ENCODE data around the gene INKA1. TPM values are rescaled to one million over a fixed set of nuclear protein-coding genes. Genes with fewer than 3 reads are reported as not detected.

INKA1 gene
- total and polyA plus RNA-seq, 2 of the 8 experiments (the other 6 are each of a cell fraction or from before 2014, with no cell fraction given) = 1.3 to 4.7 TPM

DNA sequence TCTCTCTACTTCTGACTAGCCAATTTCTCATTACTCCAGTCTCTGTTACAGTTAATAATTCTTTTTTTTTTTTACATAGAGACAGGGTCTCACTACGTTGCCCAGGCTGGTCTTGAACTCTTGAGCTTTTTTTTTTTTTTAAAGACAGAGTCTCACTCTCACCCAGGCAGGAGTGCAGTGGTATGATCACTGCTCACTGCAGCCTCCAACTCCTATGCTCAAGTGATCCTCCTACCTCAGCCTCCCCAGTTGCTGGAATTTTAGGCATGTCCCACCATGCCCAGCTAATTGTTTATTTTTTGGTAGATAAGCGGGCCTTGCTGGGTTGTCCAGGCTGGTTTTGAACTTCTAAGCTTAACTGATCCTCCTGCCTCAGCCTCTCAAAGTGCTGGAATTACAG, 30.4 kb upstream of the INKA1 start:
- Histone ChIP-seq H3K14ac (ENCODE audit: insufficient read length) (no peak overlapping the region), H3K56ac (replicated peaks; ENCODE audit: insufficient read length, low read depth, low read length) (no peak overlapping the region), H4K20me1 (replicated peaks in 1 of 2; ENCODE audit: control insufficient read depth in 1 of 2, insufficient read depth in 2 of 2, low read length in 2 of 2) (peaks cover 0 to 2% of the 10 kb centered on the region in 2 experiments), H2BK15ac (ENCODE audit: low read length) (no peak overlapping the region), H4K91ac (replicated peaks; ENCODE audit: insufficient read length, low read length) (no peak overlapping the region), H3K27ac (ENCODE audit: low read depth, low read length) (no peak overlapping the region), H2BK5ac (ENCODE audit: low read depth, low read length) (no peak overlapping the region), H3K4me2 (ENCODE audit: insufficient read depth in 1 of 2, low read depth in 2 of 2, low read length in 2 of 2) (no peak overlapping the region), H4K8ac (ENCODE audit: extremely low read depth, insufficient read depth, low read length) (no peak overlapping the region), H2BK120ac (replicated peaks; ENCODE audit: low read depth, low read length) (no peak overlapping the region), H4K5ac (ENCODE audit: insufficient read length, low read depth, low read length) (no peak overlapping the region), H3K4ac (replicated peaks; ENCODE audit: insufficient read length, low read depth, low read length) (no peak overlapping the region), H3K27me3 (replicated peaks in 1 of 4; ENCODE audit: control insufficient read depth in 3 of 4, extremely low read depth in 1 of 4, insufficient read depth in 3 of 4, low read length in 3 of 4) (no peaks in the 10 kb centered on the region), H3K79me1 (ENCODE audit: low read depth, low read length) (peaks cover 8% of the 10 kb centered on the region), H3K79me2 (ENCODE audit: control insufficient read depth in 1 of 2, insufficient read depth in 2 of 2, low read length in 2 of 2) (peaks cover 6 to 83% of the 10 kb centered on the region in 2 experiments; a peak in 2 of 4 replicates), H3K9me3 (ENCODE audit: insufficient read depth in 2 of 2, low read depth in 1 of 2, low read length in 1 of 2) (no peaks in the 10 kb centered on the region), H2BK12ac (ENCODE audit: low read depth, low read length) (no peak overlapping the region), H3K36me3 (ENCODE audit: control insufficient read depth in 2 of 4, insufficient read depth in 4 of 4, low read length in 3 of 4) (peaks cover 0 to 3% (median 0%) of the 10 kb centered on the region in 4 experiments; a peak in 2 of 8 replicates), H3K4me1 (replicated peaks in 1 of 4; ENCODE audit: control insufficient read depth in 3 of 4, insufficient read depth in 4 of 4, low read length in 3 of 4) (no peaks in the 10 kb centered on the region), H3K18ac (ENCODE audit: extremely low read depth, low read length) (no peak overlapping the region), H3K9ac (replicated peaks in 1 of 4; ENCODE audit: extremely low read depth in 1 of 4, low read depth in 3 of 4, low read length in 3 of 4) (no peak overlapping the region), H2AK5ac (ENCODE audit: low read depth, low read length) (no peak overlapping the region), H2AFZ (ENCODE audit: low read length) (no peak overlapping the region), H2BK20ac (ENCODE audit: low read length) (no peak overlapping the region), H3K4me3 (ENCODE audit: extremely low read depth in 1 of 4, insufficient read depth in 2 of 4, low read depth in 3 of 4, low read length in 4 of 4) (no peak overlapping the region), H3K23ac (ENCODE audit: insufficient read length) (no peak overlapping the region), H3K23me2 (ENCODE audit: low read depth, low read length) (no peaks in the 10 kb centered on the region; the same call in 1 of the 2 replicates)
- 100% methylated on average over 1 of the region's 2 CpGs; no CpG with 5 or more reads in 1 of the 2 experiments for WGBS, 2 experiments (ENCODE audit: extremely low coverage in 1 of 2, insufficient coverage in 1 of 2, insufficient read length in 1 of 2, insufficient replicate concordance in 2 of 2, low coverage in 1 of 2, low lambda C conversion rate in 2 of 2, missing lambda C conversion rate in 1 of 2)
- CTCF ChIA-PET (ENCODE audit: partially characterized antibody) = interaction anchor here (1.5 kb wide), 1 partner anchor 67 kb away, joined by 3 read pairs; no protein-coding TSS in a partner anchor
- FAIRE-seq (no peak), DNase-seq (ENCODE audit: low read depth in 1 of 2, low spot score in 2 of 2) (no peak)
- POLR2A ChIA-PET (ENCODE audit: partially characterized antibody) = interaction anchor here (0.6 to 2.8 kb wide), 4 partner anchors 13 to 521 kb away, joined by 3 to 7 read pairs (median 3); partner anchors contain the start of gene IP6K1
- TF ChIP-seq SAP30 (IDR thresholded peaks at IDR 0.05; ENCODE audit: insufficient read depth, insufficient replicate concordance, low read length) (no peak), TAF1 (IDR thresholded peaks at IDR 0.05; ENCODE audit: low read depth, low read length) (no peak), SP4 (IDR thresholded peaks at IDR 0.05; ENCODE audit: low read length) (no peak)
